Karpas-422 (cell line): ENCODE data around the gene PCDHGA5. TPM values are rescaled to one million over a fixed set of nuclear protein-coding genes. Genes with fewer than 3 reads are reported as not detected.
"Not testable (repeated sequence)": the region's sequence is repeated elsewhere in the genome, so short reads cannot be mapped to it uniquely, and the experiment has no call there.

Source experiments
- DNase-seq: peaks from one replicate; pipeline ENCODE4 v3.0.0-alpha.2; 2015
- H2AFZ ChIP-seq: fragments of 200-600 bp; sonication (generic); 2 replicates; pipeline ENCODE4 v1.6.1; 2014; ENCODE audit warnings: antibody characterized with exemption, low read length, mixed read lengths
- H3K27ac ChIP-seq: fragments of 200-600 bp; sonication (generic); 2 replicates; pipeline ENCODE4 v1.5.1; 2014; ENCODE audit warnings: mild to moderate bottlenecking, low read length, moderate library complexity
- H3K27me3 ChIP-seq: fragments of 200-600 bp; sonication (generic); 2 replicates; pipeline ENCODE4 v1.6.1; 2014; ENCODE audit warnings: low read length, mixed read lengths
- H3K36me3 ChIP-seq: fragments of 200-600 bp; sonication (generic); 2 replicates; pipeline ENCODE4 v1.6.1; 2014; ENCODE audit warnings: low read length, mixed read lengths; ENCODE audit not compliant: insufficient read depth
- H3K4me1 ChIP-seq: fragments of 200-600 bp; sonication (generic); 2 replicates; pipeline ENCODE4 v1.6.1; 2014; ENCODE audit warnings: mild to moderate bottlenecking, low read length, mixed read lengths
- H3K4me2 ChIP-seq: fragments of 200-600 bp; sonication (generic); 2 replicates; pipeline ENCODE4 v1.6.1; 2014; ENCODE audit warnings: low read length, low read depth, mild to moderate bottlenecking; ENCODE audit not compliant: poor library complexity, severe bottlenecking
- H3K4me3 ChIP-seq: fragments of 200-600 bp; sonication (generic); 2 replicates; pipeline ENCODE4 v1.5.1; 2014; ENCODE audit warnings: mild to moderate bottlenecking, antibody characterized with exemption, low read length, mixed read lengths
- H3K79me2 ChIP-seq: fragments of 200-600 bp; sonication (generic); 2 replicates; pipeline ENCODE4 v1.6.1; 2014; ENCODE audit warnings: mild to moderate bottlenecking, low read length, mixed read lengths
- H3K9ac ChIP-seq: fragments of 200-600 bp; sonication (generic); 2 replicates; pipeline ENCODE4 v1.6.0; 2014; ENCODE audit warnings: low read length
- H3K9me2 ChIP-seq: fragments of 200-600 bp; sonication (generic), shearing (Covaris generic); replicated peaks from 2 replicates; pipeline ENCODE4 v1.6.0; 2014; ENCODE audit warnings: mild to moderate bottlenecking, low read length, moderate library complexity; ENCODE audit not compliant: insufficient read depth
- H3K9me3 ChIP-seq: fragments of 300-700, 200-600 bp; sonication (generic); 2 replicates; pipeline ENCODE4 v1.6.1; 2014; ENCODE audit warnings: low read length, mixed read lengths
- H4K20me1 ChIP-seq: fragments of 200-600 bp; sonication (generic); 2 replicates; pipeline ENCODE4 v1.6.1; 2014; ENCODE audit warnings: mild to moderate bottlenecking, antibody characterized with exemption, low read length, low read depth; ENCODE audit not compliant: insufficient read depth
- total RNA-seq: library from RNA; depleted of rRNA; stranded (reverse); fragments of >200 nt; shearing (Covaris generic); gene quantifications from 2 replicates; pipeline ENCODE4 v1.2.3, GENCODE V29; 2014; ENCODE audit warnings: low replicate concordance

Gene PCDHGA5
- total RNA-seq, 1 experiment from 2014 or later: 8.8 TPM

DNA sequence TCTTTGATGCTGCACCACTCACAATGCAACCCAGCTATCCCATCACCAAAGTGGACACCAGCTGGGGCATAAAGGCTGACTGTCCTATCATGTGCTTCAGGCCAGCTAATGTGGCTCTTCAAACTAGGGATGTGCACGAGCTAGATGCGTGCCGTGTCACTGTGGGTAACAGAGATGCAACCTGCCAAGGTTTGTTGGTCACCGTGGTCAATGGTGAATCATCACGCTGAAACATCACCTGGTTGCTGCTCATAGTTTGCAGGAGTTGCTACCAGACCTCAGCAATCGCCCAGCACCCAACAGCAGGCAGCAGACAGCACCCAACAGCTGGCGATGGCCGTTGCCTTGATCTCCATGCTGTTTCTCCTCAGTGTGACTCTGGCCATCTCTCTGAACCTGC is 35.7 kb upstream of the PCDHGA5 start:
- Histone ChIP-seq H3K36me3 (no peaks in the 10 kb centered on the region), H3K27me3 (no peaks in the 10 kb centered on the region), H2AFZ (no peak overlapping the region), H3K9ac (no peak overlapping the region), H3K4me3 (no peak overlapping the region), H3K4me2 (no peak overlapping the region), H4K20me1 (no peaks in the 10 kb centered on the region), H3K9me3 (no peaks in the 10 kb centered on the region), H3K27ac (no peak overlapping the region), H3K9me2 (no peaks in the 10 kb centered on the region), H3K79me2 (no peaks in the 10 kb centered on the region), H3K4me1 (peaks cover 13% of the 10 kb centered on the region)
- DNase-seq: no peak

DNA sequence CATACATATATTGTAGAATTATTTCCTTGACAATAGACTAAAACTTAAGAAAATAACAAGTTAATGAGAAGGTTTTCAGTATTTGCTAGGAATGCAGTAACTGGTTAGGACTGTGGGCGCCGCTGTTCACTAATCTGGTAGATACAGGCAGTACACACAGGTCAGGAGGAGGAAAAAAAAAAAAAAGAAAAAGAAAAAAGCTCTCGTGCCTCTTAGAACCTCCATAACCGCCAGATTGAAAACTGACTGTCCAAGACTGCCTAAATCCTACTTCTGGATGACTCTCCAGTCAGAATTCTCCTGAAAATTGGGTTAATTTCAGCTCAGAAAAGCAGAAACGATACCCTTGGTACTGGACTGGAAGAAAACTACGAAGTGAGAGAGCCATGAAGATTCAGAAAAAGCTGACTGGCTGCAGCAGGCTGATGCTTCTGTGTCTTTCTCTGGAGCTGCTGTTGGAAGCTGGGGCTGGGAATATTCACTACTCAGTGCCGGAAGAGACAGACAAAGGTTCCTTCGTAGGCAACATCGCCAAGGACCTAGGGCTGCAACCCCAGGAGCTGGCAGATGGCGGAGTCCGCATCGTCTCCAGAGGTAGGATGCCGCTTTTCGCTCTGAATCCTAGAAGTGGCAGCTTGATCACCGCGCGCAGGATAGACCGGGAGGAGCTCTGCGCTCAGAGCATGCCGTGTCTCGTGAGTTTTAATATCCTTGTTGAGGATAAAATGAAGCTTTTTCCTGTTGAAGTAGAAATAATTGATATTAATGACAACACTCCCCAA is 33.5 kb upstream of the PCDHGA5 start, which contains the start of gene PCDHGA1:
Gene PCDHGA1, plus strand, starts transcription at position 216 of the 782 bp plus-strand sequence.
- no peak within 1 kb of the TSS for H3K27ac ChIP-seq
- H4K20me1 ChIP-seq: no peaks in the 10 kb centered on the region
- peak within 1 kb of the TSS; percentile 46 for H2AFZ ChIP-seq
- no peaks in the 10 kb centered on the region for H3K27me3 ChIP-seq
- H3K4me1 ChIP-seq: peaks cover 28% of the 10 kb centered on the region
- no peaks in the 10 kb centered on the region for H3K9me3 ChIP-seq
- peak within 1 kb of the TSS; percentile 58 for H3K4me2 ChIP-seq
- H3K9ac ChIP-seq: peak within 1 kb of the TSS; percentile 62
- H3K4me3 ChIP-seq: peak within 1 kb of the TSS; percentile 46
- DNase-seq: peak; percentile 89
- no peaks in the 10 kb centered on the region for H3K9me2 ChIP-seq
- H3K79me2 ChIP-seq: no peaks in the 10 kb centered on the region
- H3K36me3 ChIP-seq: no peaks in the 10 kb centered on the region

GRCh38 chr5:141332571-141332970 is 31.4 kb upstream of the PCDHGA5 start:
- not testable (repeated sequence) for H3K27me3 ChIP-seq, H3K36me3 ChIP-seq, H3K9ac ChIP-seq, H3K4me2 ChIP-seq, H3K4me3 ChIP-seq, H3K79me2 ChIP-seq, DNase-seq, H2AFZ ChIP-seq, H3K9me3 ChIP-seq, H3K9me2 ChIP-seq, H3K27ac ChIP-seq, H4K20me1 ChIP-seq
- peaks cover 28% of the 10 kb centered on the region for H3K4me1 ChIP-seq

GRCh38 chr5:141338538-141339306 is 25.2 kb upstream of the PCDHGA5 start, which contains the start of gene PCDHGA2:
PCDHGA2 (plus strand) TSS chr5:141338760.
- DNase-seq: peak; percentile 89
- Histone ChIP-seq H3K9me3 (no peaks in the 10 kb centered on the region), H3K4me1 (peaks cover 17% of the 10 kb centered on the region), H3K9me2 (no peaks in the 10 kb centered on the region), H3K27me3 (no peaks in the 10 kb centered on the region), H3K9ac (no peak within 1 kb of the TSS), H2AFZ (no peak within 1 kb of the TSS), H4K20me1 (no peaks in the 10 kb centered on the region), H3K36me3 (no peaks in the 10 kb centered on the region), H3K27ac (no peak within 1 kb of the TSS), H3K4me2 (no peak within 1 kb of the TSS), H3K79me2 (no peaks in the 10 kb centered on the region), H3K4me3 (no peak within 1 kb of the TSS)

DNA sequence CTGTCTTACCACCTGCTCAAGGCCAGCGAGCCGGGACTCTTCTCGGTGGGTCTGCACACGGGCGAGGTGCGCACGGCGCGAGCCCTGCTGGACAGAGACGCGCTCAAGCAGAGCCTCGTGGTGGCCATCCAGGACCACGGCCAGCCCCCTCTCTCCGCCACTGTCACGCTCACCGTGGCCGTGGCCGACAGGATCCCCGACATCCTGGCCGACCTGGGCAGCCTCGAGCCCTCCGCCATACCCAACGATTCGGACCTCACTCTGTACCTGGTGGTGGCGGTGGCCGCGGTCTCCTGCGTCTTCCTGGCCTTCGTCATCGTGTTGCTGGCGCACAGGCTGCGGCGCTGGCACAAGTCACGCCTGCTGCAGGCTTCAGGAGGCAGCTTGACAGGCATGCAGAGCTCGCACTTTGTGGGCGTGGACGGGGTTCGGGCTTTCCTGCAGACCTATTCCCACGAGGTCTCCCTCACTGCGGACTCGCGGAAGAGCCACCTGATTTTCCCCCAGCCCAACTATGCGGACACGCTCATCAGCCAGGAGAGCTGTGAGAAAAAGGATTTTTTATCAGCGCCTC is 23.1 kb upstream of the PCDHGA5 start:
- not testable (repeated sequence) for H3K9me2 ChIP-seq, H3K9me3 ChIP-seq, H3K27ac ChIP-seq, H3K4me3 ChIP-seq, H3K4me2 ChIP-seq, H3K9ac ChIP-seq, H3K27me3 ChIP-seq, H2AFZ ChIP-seq, DNase-seq, H3K79me2 ChIP-seq, H3K36me3 ChIP-seq, H4K20me1 ChIP-seq, H3K4me1 ChIP-seq

- Histone ChIP-seq H3K27me3 (no peaks in the 10 kb centered on the region), H3K27ac (no peak overlapping the region), H2AFZ (no peak overlapping the region), H3K4me1 (peaks cover 4% of the 10 kb centered on the region; the same call in 1 of the 2 replicates), H3K4me3 (no peak overlapping the region), H3K36me3 (no peaks in the 10 kb centered on the region), H3K79me2 (no peaks in the 10 kb centered on the region), H3K9me3 (no peaks in the 10 kb centered on the region), H3K4me2 (no peak overlapping the region), H4K20me1 (no peaks in the 10 kb centered on the region), H3K9ac (no peak overlapping the region), H3K9me2 (no peaks in the 10 kb centered on the region)
- no peak for DNase-seq
Measured at GRCh38 chr5:141342773-141343172, 21.2 kb upstream of the PCDHGA5 start.

DNA sequence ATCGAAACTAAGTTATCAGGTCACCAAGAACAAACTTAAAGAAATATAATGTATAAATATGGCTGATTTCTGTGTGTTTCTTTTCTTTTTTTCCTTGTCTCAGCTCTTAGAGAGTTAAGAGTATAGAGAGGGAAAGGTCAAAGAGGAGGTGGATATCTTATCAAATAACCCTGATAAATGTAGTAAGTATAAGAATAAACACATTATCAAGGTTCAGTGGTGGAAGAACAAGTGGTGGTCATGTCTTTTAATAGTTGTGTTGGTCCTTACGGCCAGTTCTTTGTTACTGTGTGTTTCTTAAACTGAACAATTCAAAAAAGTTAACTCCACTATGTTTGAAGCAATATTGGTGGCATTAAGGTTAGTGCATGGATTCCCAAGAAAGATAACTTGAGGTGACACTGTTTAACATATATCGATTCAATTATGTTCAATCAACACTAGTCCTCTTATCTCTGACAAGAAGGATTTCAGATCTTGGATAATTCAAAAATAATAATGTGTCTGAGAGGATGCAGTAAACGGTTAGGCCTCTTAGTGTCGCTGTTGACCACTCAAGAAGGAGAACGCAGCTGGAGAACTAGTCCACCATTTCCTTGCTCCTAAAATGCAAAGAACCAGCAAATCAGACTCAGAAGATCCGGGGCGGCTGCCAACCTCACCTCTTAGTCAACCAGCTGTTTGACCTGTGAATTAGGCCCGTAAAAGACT is 20.6 kb upstream of the PCDHGA5 start, which contains the start of gene PCDHGA3:
Gene PCDHGA3, plus strand, starts transcription at position 588 of the 711 bp plus-strand sequence. CDS start 205 bp downstream, outside the sequence.
- no peak within 1 kb of the TSS for H2AFZ ChIP-seq
- H4K20me1 ChIP-seq: no peaks in the 10 kb centered on the region
- H3K4me1 ChIP-seq: peaks cover under 1% of the 10 kb centered on the region; the same call in 1 of the 2 replicates
- no peaks in the 10 kb centered on the region for H3K36me3 ChIP-seq
- no peak within 1 kb of the TSS for H3K9ac ChIP-seq
- no peak within 1 kb of the TSS for H3K4me3 ChIP-seq
- H3K27me3 ChIP-seq: no peaks in the 10 kb centered on the region
- no peaks in the 10 kb centered on the region for H3K9me2 ChIP-seq
- no peaks in the 10 kb centered on the region for H3K9me3 ChIP-seq
- no peaks in the 10 kb centered on the region for H3K79me2 ChIP-seq
- H3K4me2 ChIP-seq: no peak within 1 kb of the TSS
- no peak within 1 kb of the TSS for H3K27ac ChIP-seq
- peak; percentile 77 for DNase-seq
